NCI-H82 treated with DMSO at 0.1 percent for 48 hours (cell line): ENCODE results near the gene USP33.
A peak's percentile ranks its signal among the peaks of the same experiment; 100 is the strongest.
"Not testable (repeated sequence)": the region's sequence is repeated elsewhere in the genome, so short reads cannot be mapped to it uniquely, and the experiment has no call there.

ENCODE experiments used
- DNase-seq: peaks from one replicate; lab custom pipeline; 2025; ENCODE audit not compliant: unreplicated experiment; lab: John Stamatoyannopoulos, UW

Gene USP33

GRCh38 chr1:77673030-77673429 lies 86.6 kb downstream of the USP33 start:
- DNase-seq: no peak

DNA sequence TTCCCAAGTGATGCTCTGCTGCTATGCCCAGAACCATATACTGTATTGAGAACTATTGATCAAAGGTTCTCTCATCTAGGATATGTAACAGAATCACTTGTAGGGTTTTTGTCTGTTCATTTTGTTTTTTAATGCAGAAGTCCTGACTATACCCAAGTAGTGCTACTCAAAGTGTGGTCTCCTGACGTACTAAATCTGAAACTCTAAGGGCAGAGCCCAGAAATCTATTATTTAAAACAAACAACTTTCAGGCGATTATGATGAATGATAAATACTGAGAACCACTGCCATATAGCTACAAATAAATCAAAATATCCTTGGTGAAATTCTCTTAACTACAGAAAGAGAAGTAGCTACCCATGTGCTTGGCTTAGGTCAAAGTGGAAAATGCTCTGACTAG lies 87.3 kb downstream of the USP33 start:
- no peak for DNase-seq

- no peak for DNase-seq
These were observed 87.8 kb downstream of the USP33 start for GRCh38 chr1:77671836-77672235.

GRCh38 chr1:77670330-77670729 lies 89.3 kb downstream of the USP33 start:
- DNase-seq: no peak

DNA sequence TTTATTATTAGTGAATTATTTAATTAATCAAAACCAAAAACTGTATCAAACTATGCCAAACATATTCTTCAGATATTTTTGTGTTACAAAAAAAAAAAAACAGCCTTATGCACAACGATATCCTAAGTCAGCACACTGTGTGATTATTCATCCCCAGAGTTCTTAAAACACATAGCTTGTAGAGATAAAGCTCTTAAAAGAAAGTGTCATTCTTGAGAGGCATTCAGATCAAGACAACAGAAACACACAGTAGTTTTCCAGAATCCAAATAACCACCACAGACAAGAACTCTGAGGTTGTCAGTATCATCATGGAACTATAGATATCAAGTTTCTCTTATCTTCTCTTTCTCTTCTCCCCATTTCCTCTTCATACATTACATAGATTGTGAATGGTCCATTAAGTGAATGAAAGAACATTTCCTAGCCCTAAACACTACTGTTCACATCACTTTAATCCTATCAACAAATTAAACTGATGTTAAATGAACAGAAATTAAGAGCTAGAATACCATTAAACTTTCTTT lies 90.7 kb downstream of the USP33 start:
- DNase-seq: no peak

- peak; percentile 44 for DNase-seq
These were observed 94.6 kb downstream of the USP33 start for GRCh38 chr1:77664939-77665516.

DNA sequence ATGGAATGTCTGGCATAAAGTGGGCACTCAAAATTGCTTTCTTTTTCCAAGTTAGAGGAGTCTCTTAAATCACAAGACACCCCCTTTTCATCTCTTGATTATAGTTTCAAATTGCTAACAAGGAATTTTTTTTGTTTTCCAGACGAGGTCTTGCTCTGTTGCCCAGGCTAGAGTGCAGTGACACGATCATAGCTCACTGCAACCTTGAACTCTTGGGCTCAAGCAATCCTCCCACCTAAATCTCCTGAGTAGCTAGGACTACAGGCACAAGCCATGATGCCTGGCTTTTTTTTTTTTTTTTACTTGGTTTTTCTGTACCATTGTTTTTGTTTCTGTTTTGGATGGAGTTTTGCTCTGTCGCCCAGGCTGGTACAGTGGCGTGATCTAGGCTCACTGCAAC lies 98.0 kb downstream of the USP33 start:
- no peak for DNase-seq

GRCh38 chr1:77659879-77660593 lies 99.6 kb downstream of the USP33 start:
- DNase-seq: no peak

GRCh38 chr1:77658271-77658670 lies 101.4 kb downstream of the USP33 start:
- no peak for DNase-seq

DNA sequence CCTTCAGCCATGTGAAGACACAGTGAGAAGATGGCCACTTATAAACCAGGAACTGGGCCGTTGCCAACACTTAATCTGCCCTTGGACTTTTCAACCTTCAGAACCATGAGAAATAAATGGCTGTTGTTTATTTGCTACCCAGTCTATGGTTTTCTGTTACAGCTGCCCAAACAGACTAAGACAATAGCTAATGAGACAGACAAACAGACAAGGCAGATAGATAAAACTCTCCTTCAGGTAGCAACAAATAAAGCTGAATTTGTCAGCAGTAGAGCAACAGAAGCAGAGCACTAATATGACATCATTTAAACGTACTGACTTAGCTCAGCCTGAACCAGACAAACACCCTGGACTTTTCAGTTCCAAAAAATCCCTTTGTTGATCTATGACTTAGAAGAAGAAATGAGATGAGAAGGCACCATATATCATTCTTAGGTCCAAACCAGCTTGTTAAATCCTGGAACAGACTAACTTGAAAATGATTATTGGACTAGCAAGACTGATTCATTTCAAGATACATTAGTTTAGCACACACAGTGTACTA lies 104.1 kb downstream of the USP33 start:
- no peak for DNase-seq

- DNase-seq: no peak
These were observed 106.6 kb downstream of the USP33 start for GRCh38 chr1:77652970-77653516.

GRCh38 chr1:77652268-77652667 lies 107.4 kb downstream of the USP33 start:
- DNase-seq: no peak

- DNase-seq: no peak
These were observed 110.5 kb downstream of the USP33 start for GRCh38 chr1:77649127-77649526.

DNA sequence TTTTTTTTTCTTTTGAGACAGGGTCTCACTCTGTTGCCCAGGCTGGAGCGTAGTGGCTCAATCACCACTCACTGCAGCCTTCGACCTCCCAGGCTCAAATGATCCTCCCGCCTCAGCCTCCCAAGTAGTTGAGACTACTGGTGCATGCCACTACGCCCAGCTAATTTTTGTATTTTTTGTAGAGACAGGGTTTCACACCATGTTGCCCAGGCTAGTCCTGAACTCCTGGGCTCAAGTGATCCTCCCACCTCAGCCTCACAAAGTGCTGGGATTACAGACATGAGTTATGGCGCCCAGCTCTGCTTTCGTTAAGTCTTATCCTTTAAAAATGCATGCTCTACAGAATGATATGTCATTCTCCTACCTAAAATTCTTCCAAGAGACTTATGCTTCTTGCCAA lies 113.4 kb downstream of the USP33 start:
- not testable (repeated sequence) for DNase-seq
